Activated CD4-positive, alpha-beta T cell treated with anti-CD3 and anti-CD28 coated beads for 36 hours (primary cell): ENCODE results near the gene DNAH17. TPM values are rescaled to one million over a fixed set of nuclear protein-coding genes. Genes with fewer than 3 reads are reported as not detected.

Experiments used
- ATAC-seq: fragments of 200-7000 bp; cut with Tn5 transposase; one replicate; pipeline ENCODE4 v1.10.0; 2021; ENCODE audit warnings: mild to moderate bottlenecking, moderate library complexity
- CTCF ChIA-PET: fragments of 350-600 bp; sonication (Branson Sonifier 250); formaldehyde crosslinking; loops from one replicate; lab custom pipeline; 2021; ENCODE audit warnings: antibody characterized with exemption; lab: Charles Lee
- POLR2A ChIA-PET: fragments of 350-600 bp; sonication (Branson Sonifier 250); formaldehyde crosslinking; loops from one replicate; lab custom pipeline; 2021; ENCODE audit warnings: antibody characterized with exemption, inconsistent platforms; lab: Charles Lee
- DNase-seq: peaks from one replicate; pipeline ENCODE4 v3.0.0-alpha.2; 2020
- H3K27ac Mint-ChIP-seq: one replicate; pipeline ENCODE4 v1.8.0; 2021; ENCODE audit warnings: mixed read lengths
- H3K27me3 Mint-ChIP-seq: one replicate; pipeline ENCODE4 v1.8.0; 2021; ENCODE audit warnings: mixed read lengths
- H3K36me3 Mint-ChIP-seq: one replicate; pipeline ENCODE4 v1.8.0; 2021; ENCODE audit warnings: low read depth, mixed read lengths
- H3K4me1 Mint-ChIP-seq: one replicate; pipeline ENCODE4 v1.8.0; 2021; ENCODE audit warnings: mixed read lengths
- H3K4me3 Mint-ChIP-seq: one replicate; pipeline ENCODE4 v1.8.0; 2021; ENCODE audit warnings: mild to moderate bottlenecking, moderate library complexity, mixed read lengths
- H3K9me3 Mint-ChIP-seq: one replicate; pipeline ENCODE4 v1.8.0; 2021; ENCODE audit warnings: low read depth, mixed read lengths
- intact Hi-C, 2 experiments: fragments of 100-400 bp; cut with DNase I in 1 of 2; cut with micrococcal nuclease in 1 of 2; formaldehyde crosslinking; loops; one replicate each; pipeline versions ENCODE4 v1.14.2 to v1.15.1; 2022 to 2024; cut with DNase I, micrococcal nuclease
- total RNA-seq, 2 experiments: library from RNA; stranded (reverse); gene quantifications; one replicate each; pipeline ENCODE4 v1.2.3, GENCODE V29; 2021

Gene DNAH17
- total RNA-seq, 2 experiments from 2014 or later, result 0.12 to 0.14 TPM

DNA sequence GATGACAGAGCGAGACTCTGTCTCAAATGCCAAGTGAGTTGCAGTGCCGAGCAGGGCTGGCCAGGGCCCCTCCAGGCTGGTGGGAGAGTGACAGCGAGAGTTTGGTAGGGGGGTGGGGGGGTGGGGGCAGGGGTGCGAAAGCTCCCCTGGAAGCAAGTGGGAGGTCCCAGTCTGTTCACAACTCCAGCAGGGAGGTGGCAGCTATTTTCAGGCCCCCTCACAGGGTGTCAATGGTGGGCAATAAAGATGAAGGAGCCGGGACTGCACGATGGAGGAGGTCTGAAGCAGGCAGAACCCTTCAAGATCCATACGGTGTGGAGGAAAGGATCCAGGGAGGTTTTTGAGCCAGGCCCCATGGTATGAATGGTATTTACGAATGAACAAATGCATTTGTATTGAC is 115.0 kb downstream of the DNAH17 start:
- no peak for DNase-seq
- CTCF ChIA-PET, result interaction anchor here (0.7 kb wide), 1 partner anchor 346 kb away, joined by 3 read pairs; no protein-coding TSS in a partner anchor
- H3K9me3 Mint-ChIP-seq, result no peaks in the 10 kb centered on the region

DNA sequence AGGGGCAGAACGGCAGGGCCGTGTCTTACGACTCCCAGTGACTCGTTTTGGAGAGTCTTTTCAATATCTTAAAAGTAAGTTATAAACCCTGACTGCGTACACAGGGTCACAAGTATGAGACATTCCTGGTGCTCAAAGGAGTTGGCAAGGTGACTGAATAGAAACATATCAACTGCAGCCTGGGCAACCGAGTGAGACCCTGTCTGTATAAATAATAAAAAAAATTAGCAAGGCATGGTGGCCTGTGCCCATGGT is 115.5 kb downstream of the DNAH17 start:
- Mint-ChIP-seq H3K4me3 (no peak overlapping the region), H3K9me3 (no peaks in the 10 kb centered on the region), H3K36me3 (no peaks in the 10 kb centered on the region), H3K27ac (no peak overlapping the region), H3K27me3 (no peaks in the 10 kb centered on the region), H3K4me1 (no peaks in the 10 kb centered on the region)
- CTCF ChIA-PET, result no interaction called here
- no peak for ATAC-seq
- intact Hi-C loops, result no loop called here
- no peak for DNase-seq
- POLR2A ChIA-PET, result no interaction called here

More for the DNA sequence above, 115.0 kb downstream of the DNAH17 start:
- no peak overlapping the region for H3K27ac Mint-ChIP-seq
- H3K4me3 Mint-ChIP-seq, result no peak overlapping the region
- H3K36me3 Mint-ChIP-seq, result no peaks in the 10 kb centered on the region
- no peak for ATAC-seq
- H3K4me1 Mint-ChIP-seq, result no peaks in the 10 kb centered on the region
- no peaks in the 10 kb centered on the region for H3K27me3 Mint-ChIP-seq
- intact Hi-C loops, result no loop called here
- POLR2A ChIA-PET, result interaction anchor here (0.7 kb wide), 1 partner anchor 122 kb away, joined by 3 read pairs; no protein-coding TSS in a partner anchor

DNA sequence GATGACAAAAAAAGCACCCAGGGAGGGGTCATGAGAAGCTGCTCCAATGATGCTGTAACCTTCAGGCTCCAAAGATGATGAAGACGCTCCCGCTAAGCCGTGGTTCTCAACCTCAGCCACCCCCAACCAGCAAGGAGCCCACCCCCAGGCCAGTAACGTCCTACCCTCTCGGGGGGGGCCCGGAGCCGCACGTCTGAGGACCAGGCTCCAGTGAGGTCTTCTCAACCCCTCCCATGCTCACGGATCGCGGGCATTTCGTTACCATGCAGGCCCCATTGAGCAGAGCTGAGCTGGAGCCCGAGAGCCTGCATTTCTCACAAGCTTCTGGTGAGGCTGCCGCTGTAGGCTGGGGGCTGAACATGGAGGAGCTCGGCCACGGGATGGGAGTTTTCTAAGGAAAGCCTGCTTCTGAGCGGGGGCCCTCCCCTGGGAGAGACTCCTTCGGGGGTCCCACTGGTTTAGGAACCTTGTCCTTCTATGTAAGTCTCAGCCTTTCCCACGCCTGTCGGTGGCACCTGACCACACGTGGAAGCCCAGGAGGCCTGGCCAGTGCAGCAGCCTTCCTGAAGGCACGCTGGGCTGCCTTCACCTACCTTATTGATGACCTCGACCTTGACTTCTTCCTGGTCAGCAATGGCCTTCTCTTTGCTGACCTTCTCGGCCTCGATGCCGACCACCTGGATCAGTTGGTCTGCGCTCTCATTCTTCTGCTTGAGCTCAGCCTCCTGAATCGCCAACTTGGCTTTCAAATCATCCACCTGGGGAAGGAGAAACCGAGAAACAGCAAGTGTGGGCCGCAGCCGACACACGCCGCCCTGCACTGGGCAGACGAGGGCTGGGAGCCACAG is 116.0 kb downstream of the DNAH17 start:
- no peak overlapping the region for H3K27ac Mint-ChIP-seq
- no peaks in the 10 kb centered on the region for H3K27me3 Mint-ChIP-seq
- intact Hi-C loops, result no loop called here
- ChIA-PET CTCF (interaction anchor here (0.7 kb wide), 2 partner anchors 25 to 377 kb away, joined by 3 read pairs; no protein-coding TSS in a partner anchor), POLR2A (no interaction called here)
- no peak overlapping the region for H3K4me3 Mint-ChIP-seq
- no peak for DNase-seq
- H3K9me3 Mint-ChIP-seq, result no peaks in the 10 kb centered on the region
- no peaks in the 10 kb centered on the region for H3K4me1 Mint-ChIP-seq
- ATAC-seq, result no peak
- H3K36me3 Mint-ChIP-seq, result no peaks in the 10 kb centered on the region

DNA sequence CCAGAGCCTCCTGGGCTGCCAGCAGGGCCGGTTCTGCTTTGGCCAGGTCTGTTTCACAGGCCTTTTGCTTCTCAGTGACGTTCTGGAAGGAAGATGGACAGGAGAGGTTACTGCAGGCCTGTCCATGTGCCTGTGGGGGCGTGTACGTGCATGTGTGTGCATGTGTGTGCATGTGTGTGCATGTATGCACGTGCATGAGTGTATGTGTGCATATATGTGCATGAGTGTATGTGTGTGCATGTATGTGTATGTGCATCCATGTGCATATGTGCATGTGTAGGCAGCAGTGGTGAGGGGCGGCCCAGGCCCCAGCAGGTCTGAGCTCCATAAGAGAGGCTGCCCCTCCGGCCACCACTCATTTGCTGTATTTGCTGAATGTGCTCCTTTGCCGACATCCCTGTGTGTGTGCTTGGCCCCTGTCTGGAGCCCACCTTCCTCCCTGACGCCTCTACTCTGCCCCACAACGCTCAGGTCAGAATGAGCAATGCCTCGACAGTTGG is 117.0 kb downstream of the DNAH17 start:
- POLR2A ChIA-PET, result no interaction called here
- ATAC-seq, result no peak
- CTCF ChIA-PET, result interaction anchor here (0.7 kb wide), 1 partner anchor 378 kb away, joined by 3 read pairs; no protein-coding TSS in a partner anchor

DNA sequence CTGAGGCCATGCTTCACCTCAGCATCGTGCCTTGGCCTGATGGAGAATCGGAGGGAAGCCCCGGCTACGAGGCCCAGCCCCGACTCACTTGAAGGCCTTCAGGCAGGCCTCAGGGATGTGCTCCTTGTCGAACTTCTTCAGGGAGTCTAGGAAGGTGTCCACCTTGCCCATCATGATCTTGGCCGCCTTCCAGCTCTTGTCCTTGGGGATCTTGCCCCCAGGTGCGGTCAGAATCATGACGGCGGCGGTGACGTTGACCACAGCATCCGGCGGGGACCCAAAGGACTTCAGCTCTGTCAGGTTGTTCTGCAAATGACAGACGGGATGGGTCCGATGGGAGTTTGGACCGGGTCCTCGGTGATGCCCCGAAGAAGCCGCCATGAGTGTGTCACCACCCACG is 117.5 kb downstream of the DNAH17 start:
- ATAC-seq, result no peak
- H3K4me1 Mint-ChIP-seq, result no peaks in the 10 kb centered on the region
- H3K4me3 Mint-ChIP-seq, result no peak overlapping the region
- intact Hi-C loops, result no loop called here
- no peak overlapping the region for H3K27ac Mint-ChIP-seq
- H3K9me3 Mint-ChIP-seq, result no peaks in the 10 kb centered on the region
- no peaks in the 10 kb centered on the region for H3K36me3 Mint-ChIP-seq
- no peaks in the 10 kb centered on the region for H3K27me3 Mint-ChIP-seq
- POLR2A ChIA-PET, result no interaction called here
- DNase-seq, result no peak
- CTCF ChIA-PET, result interaction anchor here (0.6 kb wide), 1 partner anchor 1360 kb away, joined by 5 read pairs; no protein-coding TSS in a partner anchor

More for the DNA sequence above, 117.0 kb downstream of the DNAH17 start:
- intact Hi-C loops, result no loop called here
- no peak overlapping the region for H3K4me3 Mint-ChIP-seq
- H3K36me3 Mint-ChIP-seq, result no peaks in the 10 kb centered on the region
- no peaks in the 10 kb centered on the region for H3K27me3 Mint-ChIP-seq
- H3K27ac Mint-ChIP-seq, result no peak overlapping the region
- no peak for DNase-seq
- no peaks in the 10 kb centered on the region for H3K4me1 Mint-ChIP-seq
- H3K9me3 Mint-ChIP-seq, result no peaks in the 10 kb centered on the region

DNA sequence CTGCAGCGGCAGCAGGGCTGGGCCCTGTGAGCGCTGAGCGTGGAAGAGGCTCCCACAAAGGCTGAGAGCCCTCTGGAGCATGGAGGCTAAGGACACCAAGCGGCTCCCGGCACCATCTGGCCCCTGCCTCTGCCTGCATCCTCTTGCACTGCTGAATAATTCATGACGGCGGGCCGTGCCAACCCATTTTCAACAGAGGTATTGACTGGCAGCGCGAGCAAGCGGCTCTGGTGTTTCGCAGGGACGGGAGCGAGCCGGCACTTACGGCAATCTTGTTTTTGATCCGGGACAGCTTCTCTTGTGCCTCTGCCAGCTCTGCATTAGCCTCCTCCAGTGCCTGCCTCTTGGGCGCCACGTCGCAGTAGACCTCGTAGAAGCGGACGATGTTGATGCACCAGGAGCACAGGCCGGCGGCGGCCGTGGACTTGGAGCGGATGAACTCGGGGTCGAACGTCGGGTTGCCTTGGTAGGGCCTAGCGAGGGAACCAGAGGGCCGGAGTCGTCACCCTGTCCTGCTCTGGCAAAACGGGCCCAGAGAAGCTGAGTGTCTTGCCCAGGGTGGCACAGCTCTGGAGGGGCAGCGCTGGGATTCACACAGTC is 118.4 kb downstream of the DNAH17 start:
- Mint-ChIP-seq H3K27ac (no peak overlapping the region), H3K4me1 (no peaks in the 10 kb centered on the region), H3K9me3 (no peaks in the 10 kb centered on the region), H3K36me3 (no peaks in the 10 kb centered on the region), H3K4me3 (no peak overlapping the region), H3K27me3 (no peaks in the 10 kb centered on the region)
- POLR2A ChIA-PET, result no interaction called here
- intact Hi-C loops, result no loop called here
- DNase-seq (no peak), ATAC-seq (no peak)
- CTCF ChIA-PET, result no interaction called here

DNA sequence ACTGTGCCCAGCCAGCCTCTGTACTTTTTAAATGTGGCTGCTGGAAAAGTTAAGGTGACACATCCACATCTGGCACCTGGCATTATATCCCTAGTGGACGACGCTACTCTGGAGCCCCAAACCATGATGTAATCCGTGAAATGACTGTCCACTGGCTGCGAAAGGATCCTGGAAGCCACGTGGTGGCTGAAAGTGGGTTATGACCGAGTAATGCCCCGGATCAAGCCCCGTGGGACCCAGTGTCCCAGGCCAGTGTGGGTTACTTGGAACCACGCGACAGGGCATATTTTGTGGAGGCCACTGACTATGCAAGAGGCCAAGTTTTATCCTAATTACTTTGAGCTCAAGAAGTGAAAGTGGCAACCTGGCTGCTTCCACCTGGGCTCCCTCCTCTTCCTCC is 119.1 kb downstream of the DNAH17 start:
- H3K9me3 Mint-ChIP-seq, result no peaks in the 10 kb centered on the region
- intact Hi-C loops, result no loop called here
- ChIA-PET CTCF (no interaction called here), POLR2A (no interaction called here)
- no peaks in the 10 kb centered on the region for H3K36me3 Mint-ChIP-seq
- H3K27me3 Mint-ChIP-seq, result no peaks in the 10 kb centered on the region
- H3K27ac Mint-ChIP-seq, result no peak overlapping the region
- no peak for ATAC-seq
- no peak for DNase-seq
- H3K4me3 Mint-ChIP-seq, result no peak overlapping the region
- H3K4me1 Mint-ChIP-seq, result no peaks in the 10 kb centered on the region

DNA sequence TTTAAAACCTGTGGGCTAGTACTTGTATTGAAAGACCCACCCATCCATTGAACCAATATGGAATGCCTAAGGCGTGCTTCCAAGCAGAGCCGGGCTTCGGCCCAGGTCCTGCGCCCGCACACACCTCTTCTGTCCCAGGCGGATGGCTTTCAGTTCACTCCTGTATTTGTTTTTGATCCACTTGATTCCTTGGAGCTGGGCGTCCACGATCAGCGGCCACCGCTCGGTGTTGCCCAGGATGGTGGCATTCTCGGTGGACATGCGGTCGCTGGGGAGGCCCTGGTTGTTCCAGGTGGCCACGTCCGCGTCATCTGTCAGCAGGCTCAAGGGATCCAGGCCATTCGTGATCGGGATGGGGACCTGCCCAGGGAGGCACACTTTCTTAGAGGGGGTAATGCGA is 122.8 kb downstream of the DNAH17 start:
- intact Hi-C loops, result no loop called here
- Mint-ChIP-seq H3K27me3 (no peaks in the 10 kb centered on the region), H3K36me3 (no peaks in the 10 kb centered on the region), H3K4me1 (no peaks in the 10 kb centered on the region), H3K27ac (no peak overlapping the region), H3K9me3 (no peaks in the 10 kb centered on the region), H3K4me3 (no peak overlapping the region)
- POLR2A ChIA-PET, result no interaction called here
- CTCF ChIA-PET, result interaction anchor here (1.3 kb wide), 1 partner anchor 9 kb away, joined by 6 read pairs; no protein-coding TSS in a partner anchor
- ATAC-seq, result no peak
- DNase-seq, result no peak

DNA sequence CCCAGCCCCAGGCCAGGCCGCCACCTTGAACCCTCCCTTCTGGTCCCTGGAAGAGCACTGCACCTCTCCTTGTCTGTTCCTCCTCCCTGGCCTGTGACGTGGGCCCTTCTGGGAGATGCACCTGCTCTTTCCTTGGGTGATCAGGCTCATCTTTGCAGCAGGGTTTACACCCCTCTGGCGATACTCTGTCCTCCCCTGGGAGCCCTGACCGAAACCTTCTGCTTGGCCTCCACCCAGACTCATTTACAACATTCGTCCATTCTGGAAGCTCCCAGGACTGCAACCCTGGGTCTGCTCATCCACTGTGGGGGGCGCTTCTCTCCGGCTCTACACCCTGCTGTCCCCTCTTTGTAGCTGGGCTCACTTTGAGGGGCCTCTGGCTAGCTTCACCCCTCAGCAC is 125.4 kb downstream of the DNAH17 start:
- DNase-seq, result no peak
- Mint-ChIP-seq H3K4me1 (no peaks in the 10 kb centered on the region), H3K27ac (no peak overlapping the region), H3K36me3 (no peaks in the 10 kb centered on the region), H3K9me3 (no peaks in the 10 kb centered on the region), H3K27me3 (no peaks in the 10 kb centered on the region), H3K4me3 (no peak overlapping the region)
- no peak for ATAC-seq
- intact Hi-C loops, result no loop called here
- ChIA-PET CTCF (no interaction called here), POLR2A (no interaction called here)

DNA sequence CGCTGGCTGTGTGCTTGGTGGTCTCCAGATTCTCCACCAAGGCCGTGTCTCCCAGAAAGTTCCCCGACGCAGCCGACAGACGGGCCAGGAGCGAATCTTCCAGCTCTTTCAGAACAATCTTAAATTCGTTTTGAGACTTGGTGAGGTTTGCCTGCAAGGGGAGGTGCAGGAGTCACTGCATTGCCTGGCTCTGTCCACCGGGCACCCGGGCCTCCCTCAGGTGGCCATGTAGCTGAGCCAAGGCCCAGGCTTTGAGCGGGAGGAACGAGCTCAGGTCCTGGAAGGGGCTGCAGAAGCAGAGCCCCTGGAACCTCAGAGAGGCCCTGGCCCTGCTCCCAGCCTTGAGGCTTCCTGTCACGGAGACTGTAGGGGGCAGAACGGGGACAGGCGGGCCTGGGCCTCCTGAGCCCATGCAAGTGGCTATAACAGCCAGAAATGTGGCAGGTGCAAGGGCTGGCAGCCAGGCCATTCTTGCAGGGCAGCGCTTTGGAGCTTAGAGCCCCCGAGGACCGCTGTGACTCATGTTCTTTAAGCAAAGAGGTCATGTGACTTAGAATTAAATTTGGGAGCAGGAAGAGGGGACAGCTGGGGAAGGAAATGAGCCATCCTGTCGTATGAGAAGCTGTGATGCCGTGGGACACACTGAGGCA is 126.4 kb downstream of the DNAH17 start:
- intact Hi-C loops, result no loop called here
- no peaks in the 10 kb centered on the region for H3K4me1 Mint-ChIP-seq
- no peaks in the 10 kb centered on the region for H3K9me3 Mint-ChIP-seq
- no peak for DNase-seq
- no peak for ATAC-seq
- POLR2A ChIA-PET, result no interaction called here
- no peaks in the 10 kb centered on the region for H3K27me3 Mint-ChIP-seq
- H3K36me3 Mint-ChIP-seq, result no peaks in the 10 kb centered on the region
- H3K4me3 Mint-ChIP-seq, result no peak overlapping the region
- CTCF ChIA-PET, result interaction anchor here (0.6 to 1.3 kb wide), 5 partner anchors 13 to 1046 kb away, joined by 3 to 4 read pairs (median 3); no protein-coding TSS in a partner anchor
- H3K27ac Mint-ChIP-seq, result no peak overlapping the region

DNA sequence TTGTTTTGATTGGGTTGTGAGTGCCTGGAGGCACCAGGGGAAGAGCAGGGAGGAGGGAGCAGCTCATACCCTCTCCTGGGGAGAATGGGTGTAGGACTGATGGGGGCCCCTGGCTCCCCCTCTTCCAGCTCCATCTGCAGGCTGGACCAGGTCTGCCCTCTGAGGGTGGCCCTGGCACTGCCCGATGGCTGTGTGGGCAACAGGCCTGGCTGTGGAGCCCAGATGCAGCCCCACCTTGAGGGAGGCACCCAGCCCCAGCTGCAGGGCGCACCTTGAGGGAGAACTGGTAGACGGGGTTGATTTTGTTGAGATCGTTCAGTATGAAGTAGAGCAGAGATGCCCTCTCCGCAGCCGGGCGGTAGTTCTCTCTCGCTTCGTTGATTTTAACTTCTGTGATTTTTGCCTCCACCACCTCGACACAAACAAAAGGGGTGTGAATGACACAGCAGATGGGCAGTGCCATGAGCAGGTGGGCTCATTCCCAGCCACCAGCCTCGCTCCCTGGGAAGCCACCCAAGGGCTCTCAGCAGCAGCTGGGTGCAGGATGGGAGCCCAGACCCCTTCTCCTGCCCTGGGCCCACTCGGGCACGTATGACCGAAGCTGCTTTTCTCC is 127.1 kb downstream of the DNAH17 start:
- H3K9me3 Mint-ChIP-seq, result no peaks in the 10 kb centered on the region
- ATAC-seq, result no peak
- H3K4me3 Mint-ChIP-seq, result no peak overlapping the region
- H3K27me3 Mint-ChIP-seq, result no peaks in the 10 kb centered on the region
- POLR2A ChIA-PET, result no interaction called here
- intact Hi-C loops, result loop anchor here in 1 of 2 experiments (5.0 kb wide), 1 partner anchor 392 kb away; the partner anchor contains the start of gene USP36
- DNase-seq, result no peak
- CTCF ChIA-PET, result interaction anchor here (0.6 to 1.3 kb wide), 2 partner anchors 14 to 550 kb away, joined by 4 read pairs; no protein-coding TSS in a partner anchor
- no peaks in the 10 kb centered on the region for H3K36me3 Mint-ChIP-seq
- H3K27ac Mint-ChIP-seq, result no peak overlapping the region
- H3K4me1 Mint-ChIP-seq, result no peaks in the 10 kb centered on the region
